GM12875 (cell line): ENCODE measurements around the gene CEACAM7.
"Not testable (repeated sequence)": the region's sequence is repeated elsewhere in the genome, so short reads cannot be mapped to it uniquely, and the experiment has no call there.

Experiments
- H3K4me3 ChIP-seq: one replicate; pipeline ENCODE4 v1.5.1; 2011; ENCODE audit warnings: low read depth, low read length, control low read depth
- TF ChIP-seq, protein P1 (sequence below): IDR thresholded peaks from 2 replicates; pipeline ENCODE4 v1.5.1; 2011; ENCODE audit warnings: low read depth, mild to moderate bottlenecking, control low read depth, inconsistent platforms, low read length, moderate library complexity, borderline replicate concordance; ENCODE audit not compliant: insufficient read depth

The CEACAM7 gene

DNA sequence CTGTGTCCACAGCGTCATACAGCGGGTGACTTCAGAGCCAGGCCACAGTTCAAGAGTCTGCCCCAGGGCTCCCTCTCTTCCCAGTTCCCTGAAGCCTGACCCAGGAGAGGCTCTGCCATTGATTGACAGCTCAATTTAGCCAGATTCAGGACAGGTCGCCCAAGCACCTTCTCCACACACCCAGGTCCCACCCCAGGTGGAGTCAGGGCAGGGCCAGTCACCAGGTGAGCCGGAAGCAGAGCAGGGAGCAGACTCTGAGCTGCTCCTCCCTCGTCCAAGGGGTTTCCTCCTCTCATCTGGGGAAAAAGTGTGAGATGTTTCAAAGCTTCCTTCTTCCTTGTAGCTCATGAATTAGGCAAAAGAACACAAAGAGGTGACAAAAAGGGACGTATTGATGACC lies 5.6 kb downstream of the CEACAM7 start:
- TF ChIP-seq, protein P1, sequence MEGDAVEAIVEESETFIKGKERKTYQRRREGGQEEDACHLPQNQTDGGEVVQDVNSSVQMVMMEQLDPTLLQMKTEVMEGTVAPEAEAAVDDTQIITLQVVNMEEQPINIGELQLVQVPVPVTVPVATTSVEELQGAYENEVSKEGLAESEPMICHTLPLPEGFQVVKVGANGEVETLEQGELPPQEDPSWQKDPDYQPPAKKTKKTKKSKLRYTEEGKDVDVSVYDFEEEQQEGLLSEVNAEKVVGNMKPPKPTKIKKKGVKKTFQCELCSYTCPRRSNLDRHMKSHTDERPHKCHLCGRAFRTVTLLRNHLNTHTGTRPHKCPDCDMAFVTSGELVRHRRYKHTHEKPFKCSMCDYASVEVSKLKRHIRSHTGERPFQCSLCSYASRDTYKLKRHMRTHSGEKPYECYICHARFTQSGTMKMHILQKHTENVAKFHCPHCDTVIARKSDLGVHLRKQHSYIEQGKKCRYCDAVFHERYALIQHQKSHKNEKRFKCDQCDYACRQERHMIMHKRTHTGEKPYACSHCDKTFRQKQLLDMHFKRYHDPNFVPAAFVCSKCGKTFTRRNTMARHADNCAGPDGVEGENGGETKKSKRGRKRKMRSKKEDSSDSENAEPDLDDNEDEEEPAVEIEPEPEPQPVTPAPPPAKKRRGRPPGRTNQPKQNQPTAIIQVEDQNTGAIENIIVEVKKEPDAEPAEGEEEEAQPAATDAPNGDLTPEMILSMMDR: no peak
- H3K4me3 ChIP-seq: no peak overlapping the region

- no peak overlapping the region for H3K4me3 ChIP-seq
- TF ChIP-seq, protein P1: no peak
Measured at GRCh38 chr19:41671486-41671885, 16.6 kb downstream of the CEACAM7 start.

DNA sequence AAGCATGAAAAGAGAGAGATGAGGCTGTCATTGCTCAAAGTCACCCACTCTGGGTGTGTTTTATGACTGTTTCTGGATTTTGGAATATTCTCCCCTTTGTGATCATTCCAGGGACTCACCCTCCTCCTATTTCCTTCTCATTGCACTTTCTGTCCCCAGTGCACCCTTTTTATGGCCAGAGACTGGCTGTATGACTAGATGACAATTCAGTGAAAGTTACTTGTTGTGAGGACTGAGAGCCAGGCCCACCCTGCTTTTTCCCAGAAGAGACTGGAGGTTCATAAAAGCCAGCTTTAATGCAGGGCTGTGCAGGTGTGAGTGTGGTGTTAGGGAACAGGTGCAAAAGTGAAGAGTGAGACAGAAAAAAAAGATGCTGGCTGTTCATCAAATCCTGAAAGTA lies 17.3 kb downstream of the CEACAM7 start:
- H3K4me3 ChIP-seq: no peak overlapping the region
- TF ChIP-seq, protein P1: no peak

DNA sequence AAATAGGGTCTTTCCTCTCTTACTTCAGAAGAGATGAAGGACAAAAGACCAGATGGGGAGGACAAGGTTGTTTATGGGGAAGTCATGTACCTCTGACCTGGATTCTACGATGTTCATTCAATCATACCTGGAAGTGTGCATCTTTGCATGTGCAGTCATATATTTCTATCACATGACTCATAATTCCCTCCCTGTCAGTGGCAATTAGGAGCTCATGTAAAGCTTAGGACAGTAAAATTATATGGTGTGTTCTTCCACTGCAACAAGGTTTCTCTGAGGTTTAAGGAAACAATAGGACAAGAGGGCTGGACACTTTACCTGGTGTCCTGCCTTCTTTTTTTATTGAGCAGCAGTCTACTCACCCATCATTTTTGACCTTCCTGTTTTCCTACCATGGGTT lies 19.8 kb downstream of the CEACAM7 start:
- no peak overlapping the region for H3K4me3 ChIP-seq
- TF ChIP-seq, protein P1: no peak

- TF ChIP-seq, protein P1: no peak
- no peak overlapping the region for H3K4me3 ChIP-seq
Measured at GRCh38 chr19:41666075-41666474, 22.0 kb downstream of the CEACAM7 start.

DNA sequence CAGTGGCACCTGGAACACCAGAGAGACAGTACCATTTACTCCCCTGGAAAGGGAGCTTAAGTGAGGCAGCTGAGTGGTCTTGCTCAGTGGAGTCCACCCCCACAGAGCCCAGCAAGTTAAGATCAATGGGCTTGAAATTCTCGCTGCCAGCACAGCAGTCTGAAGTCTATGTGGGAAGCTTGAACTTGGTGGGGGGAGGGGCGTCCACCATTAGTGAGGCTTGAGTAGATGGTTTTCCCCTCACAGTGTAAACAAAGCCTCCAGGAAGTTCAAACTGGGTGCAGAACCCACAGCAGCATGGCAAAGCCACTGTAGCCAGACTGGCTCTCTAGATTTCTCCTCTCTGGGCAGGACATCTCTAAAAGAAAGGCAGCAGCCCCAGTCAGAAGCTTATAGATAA lies 30.9 kb downstream of the CEACAM7 start:
- no peak overlapping the region for H3K4me3 ChIP-seq
- TF ChIP-seq, protein P1: no peak

DNA sequence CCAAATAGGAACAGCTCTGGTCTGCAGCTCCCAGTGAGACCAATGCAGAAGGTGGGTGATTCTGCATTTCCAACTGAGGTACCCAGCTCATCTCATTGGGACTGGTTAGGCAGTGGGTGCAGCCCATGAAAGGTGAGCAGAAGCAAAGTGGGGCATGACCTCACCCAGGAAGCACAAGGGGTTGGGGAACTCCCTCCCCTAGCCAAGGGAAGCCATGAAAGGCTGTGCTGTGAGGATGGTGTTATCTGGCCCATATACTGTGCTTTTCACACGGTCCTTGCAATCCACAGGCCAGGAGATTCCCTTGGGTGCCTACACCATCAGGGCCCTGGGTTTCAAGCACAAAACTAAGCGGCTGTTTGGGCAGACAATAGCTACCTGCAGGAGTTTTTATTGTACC lies 31.3 kb downstream of the CEACAM7 start:
- not testable (repeated sequence) for H3K4me3 ChIP-seq

DNA sequence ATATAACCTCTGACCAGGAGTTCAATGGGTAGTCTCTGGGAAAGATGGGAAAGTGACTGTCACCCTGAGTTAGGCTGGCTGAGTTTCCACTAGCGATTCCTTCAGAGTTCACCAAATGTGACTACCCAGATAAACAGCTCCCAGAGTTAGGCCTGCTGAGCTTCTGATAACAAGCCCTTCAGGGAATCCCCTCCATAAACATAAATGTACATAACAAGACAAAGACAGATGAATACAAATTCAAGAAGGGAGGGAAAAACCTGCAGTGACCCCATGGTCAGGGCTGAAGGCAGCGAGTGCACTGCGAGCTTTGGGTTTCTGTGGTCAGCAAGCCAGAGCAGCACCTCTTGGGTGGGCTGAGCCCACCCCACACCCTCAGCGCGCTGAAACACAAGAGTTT lies 35.8 kb downstream of the CEACAM7 start:
- no peak overlapping the region for H3K4me3 ChIP-seq
- TF ChIP-seq, protein P1: no peak
